HG03025 (cell line): ENCODE data around the gene CRTC1.

Experiments used
- ATAC-seq: cut with Tn5 transposase; IDR thresholded peaks from one replicate; pipeline ENCODE4 v1.9.1; 2021; ENCODE audit warnings: mild to moderate bottlenecking, moderate library complexity; ENCODE audit not compliant: unreplicated experiment, low FRiP score

Gene CRTC1

DNA sequence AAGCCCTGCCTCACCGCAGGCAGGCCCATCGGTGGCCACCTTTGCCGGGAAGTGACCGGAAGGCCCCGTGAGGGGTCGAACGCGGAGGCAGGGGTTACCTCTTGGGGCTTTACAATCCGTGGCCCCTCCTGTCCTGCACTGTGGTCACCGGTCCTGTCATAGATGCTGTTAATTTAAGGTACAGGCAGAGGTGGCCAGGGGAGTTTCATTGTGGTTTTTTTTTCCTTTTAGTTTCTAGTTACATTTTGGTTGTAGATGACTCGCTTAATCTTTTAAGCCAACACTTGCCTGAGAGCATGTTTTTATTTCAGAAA is 94.6 kb downstream of the CRTC1 start:
- no peak for ATAC-seq

GRCh38 chr19:18778826-18779495 is 95.5 kb downstream of the CRTC1 start:
- no peak for ATAC-seq

DNA sequence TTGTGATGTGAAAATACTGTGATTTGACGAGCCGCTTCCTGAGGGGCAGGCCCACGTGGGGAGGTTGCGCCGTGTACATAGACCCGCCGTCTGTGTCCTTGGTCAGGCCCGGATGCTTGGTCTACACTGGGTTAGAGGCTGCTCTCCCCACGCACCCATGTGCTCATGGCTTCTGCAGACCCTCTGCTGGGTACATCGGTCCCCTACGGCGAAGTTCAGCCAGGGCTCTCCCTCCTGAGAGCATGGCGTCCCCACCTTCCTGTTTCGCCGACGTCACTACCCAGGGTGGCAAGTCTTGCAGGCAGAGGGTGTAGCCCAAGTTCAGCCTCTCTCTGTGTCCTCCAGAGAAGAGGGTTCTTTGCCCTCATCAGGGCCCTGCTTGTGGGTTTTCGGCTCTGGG is 96.6 kb downstream of the CRTC1 start:
- ATAC-seq, result no peak

GRCh38 chr19:18780631-18781030 is 97.2 kb downstream of the CRTC1 start:
- no peak for ATAC-seq

DNA sequence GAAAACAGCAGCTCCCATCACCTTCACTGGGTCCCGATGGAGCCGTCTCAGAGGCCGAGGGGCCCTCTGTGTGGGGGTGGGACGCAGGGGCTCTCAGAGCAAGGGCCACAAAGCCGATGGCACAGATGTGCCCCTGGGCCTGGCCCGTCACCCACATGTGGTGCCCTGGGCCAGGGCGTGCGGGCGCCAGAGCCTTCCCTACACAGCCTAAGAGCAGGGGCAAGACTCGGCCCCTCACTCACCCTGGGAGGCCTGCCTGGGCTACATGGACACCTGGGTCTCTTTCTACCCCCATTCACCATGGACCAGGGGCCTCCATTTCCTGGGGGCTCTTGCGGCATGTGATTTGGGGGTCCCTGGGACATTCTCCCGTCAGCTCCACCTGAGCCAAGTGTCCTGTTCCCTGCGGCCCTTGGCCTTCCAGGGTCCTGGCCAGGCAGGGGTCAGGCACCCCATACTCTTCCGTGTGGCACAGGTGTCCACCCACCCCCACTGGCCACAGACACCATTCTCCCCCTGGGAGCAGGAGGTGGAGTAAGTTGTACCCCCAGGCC is 97.6 kb downstream of the CRTC1 start:
- ATAC-seq, result no peak

DNA sequence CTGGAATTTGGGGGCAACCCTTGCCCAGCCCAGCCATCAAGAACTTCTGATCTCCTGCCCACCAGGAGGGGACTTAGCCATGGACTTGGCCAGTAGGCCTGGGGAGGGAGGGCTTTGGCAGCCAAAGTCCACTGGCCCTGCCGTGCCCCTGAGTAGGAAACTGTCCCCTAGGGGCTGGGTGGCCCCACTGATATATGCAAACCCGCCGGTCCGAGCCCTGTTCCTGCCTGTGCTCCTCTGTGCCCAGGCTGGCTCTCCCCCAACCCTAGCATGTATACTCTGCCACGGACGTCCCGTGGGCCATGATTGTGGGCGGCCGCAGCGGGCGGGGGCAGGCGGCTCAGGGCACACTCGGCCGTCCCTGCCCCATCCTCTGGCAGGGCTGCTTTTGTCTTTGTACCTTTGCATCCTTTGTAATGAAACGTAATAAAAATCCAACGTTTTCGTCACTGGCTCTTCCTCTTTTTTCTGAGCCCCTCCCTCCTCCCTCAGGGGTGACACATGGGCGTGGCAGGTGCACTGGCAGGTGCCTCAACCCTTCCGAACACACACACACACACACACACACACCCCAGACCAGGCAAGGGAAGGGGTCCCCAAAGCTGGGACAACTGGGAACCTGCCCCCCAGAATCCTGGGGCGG is 98.5 kb downstream of the CRTC1 start:
- no peak for ATAC-seq

DNA sequence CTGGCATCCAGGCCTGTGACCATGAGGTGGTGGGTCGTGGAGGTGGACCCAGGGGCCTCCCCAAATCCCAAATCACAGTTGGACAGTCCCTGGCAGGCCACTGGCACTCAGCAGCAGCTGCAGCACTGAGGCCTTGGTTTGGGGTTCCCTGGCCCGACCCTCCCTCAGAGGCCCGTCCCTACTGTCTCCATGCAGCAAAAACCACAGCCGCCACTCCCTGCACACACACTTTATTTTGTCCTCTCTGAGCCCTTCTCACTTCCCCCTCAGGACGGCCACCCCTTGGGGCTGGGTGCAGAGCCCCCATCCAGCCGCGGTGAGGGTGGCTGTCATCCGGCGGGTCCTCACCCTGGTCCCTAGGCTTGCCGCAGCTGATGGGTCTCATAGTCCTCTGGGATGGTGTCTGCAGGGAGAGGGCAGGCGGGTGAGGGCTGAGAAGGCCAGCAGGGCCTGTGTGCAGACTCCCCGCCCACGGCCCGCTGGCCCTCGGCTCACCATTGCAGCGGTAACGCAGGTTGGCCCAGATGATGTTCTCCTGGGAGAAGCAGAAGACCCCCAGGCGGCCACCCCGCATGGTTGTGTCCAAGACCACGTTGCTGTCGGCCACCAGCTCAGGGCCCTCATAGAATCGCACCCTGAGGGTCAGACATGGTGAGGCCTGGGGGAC is 99.2 kb downstream of the CRTC1 start:
- ATAC-seq, result no peak

DNA sequence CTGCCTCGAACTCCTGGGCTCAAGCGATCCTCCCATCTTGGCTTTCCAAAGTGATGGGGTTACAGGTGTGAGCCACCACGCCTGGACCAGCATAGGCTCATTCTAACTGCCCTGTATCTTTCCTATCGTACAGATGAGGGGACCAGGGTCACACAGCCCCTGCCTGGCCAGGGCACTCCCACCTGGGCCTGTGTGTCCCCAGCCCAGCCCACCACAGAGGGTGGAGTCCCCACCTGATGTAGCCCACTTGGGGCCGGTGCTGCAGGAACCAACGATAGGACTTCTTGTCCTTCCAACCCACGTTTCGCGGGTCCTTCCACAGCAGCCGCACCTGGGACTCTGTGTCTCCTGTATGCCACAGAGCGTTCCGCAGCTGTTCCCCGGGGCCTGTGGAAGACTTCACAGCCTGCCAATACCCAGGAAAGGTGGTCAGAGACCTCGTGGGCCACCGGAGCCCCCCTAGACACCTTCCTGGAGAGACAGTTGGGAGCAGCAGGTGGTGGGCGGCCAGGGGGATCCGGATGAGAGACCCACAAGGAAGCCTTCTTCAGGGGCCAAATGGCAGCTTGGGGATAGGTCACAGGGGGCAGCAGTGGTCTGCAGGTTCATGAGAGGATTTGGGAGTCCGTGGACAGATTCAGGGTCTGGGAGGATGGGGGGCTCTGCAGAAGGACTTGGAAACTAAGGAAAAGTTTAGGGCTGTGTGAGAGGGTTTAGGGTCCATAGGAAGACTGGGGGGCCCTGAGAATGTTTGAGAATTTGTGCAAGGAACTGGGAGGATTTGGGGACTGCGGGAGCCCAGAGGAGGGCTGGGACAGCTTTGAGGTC is 100.7 kb downstream of the CRTC1 start:
- ATAC-seq, result no peak

DNA sequence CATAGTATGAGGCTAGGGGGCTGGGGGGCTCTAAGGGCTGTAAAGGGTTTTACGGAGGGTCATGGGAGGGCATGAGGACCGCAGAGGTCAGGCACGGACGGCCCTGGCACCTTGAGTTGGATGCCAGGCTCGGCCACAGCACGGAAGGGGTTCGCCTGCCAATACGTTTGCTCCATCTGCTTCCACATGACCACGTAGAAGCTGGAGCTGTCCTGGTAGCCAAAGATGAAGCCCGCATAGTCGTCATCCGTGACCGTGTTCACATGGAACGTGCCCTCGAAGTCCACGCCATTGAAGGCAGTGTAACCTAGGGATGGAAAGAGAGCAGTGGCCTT is 101.3 kb downstream of the CRTC1 start:
- no peak for ATAC-seq

DNA sequence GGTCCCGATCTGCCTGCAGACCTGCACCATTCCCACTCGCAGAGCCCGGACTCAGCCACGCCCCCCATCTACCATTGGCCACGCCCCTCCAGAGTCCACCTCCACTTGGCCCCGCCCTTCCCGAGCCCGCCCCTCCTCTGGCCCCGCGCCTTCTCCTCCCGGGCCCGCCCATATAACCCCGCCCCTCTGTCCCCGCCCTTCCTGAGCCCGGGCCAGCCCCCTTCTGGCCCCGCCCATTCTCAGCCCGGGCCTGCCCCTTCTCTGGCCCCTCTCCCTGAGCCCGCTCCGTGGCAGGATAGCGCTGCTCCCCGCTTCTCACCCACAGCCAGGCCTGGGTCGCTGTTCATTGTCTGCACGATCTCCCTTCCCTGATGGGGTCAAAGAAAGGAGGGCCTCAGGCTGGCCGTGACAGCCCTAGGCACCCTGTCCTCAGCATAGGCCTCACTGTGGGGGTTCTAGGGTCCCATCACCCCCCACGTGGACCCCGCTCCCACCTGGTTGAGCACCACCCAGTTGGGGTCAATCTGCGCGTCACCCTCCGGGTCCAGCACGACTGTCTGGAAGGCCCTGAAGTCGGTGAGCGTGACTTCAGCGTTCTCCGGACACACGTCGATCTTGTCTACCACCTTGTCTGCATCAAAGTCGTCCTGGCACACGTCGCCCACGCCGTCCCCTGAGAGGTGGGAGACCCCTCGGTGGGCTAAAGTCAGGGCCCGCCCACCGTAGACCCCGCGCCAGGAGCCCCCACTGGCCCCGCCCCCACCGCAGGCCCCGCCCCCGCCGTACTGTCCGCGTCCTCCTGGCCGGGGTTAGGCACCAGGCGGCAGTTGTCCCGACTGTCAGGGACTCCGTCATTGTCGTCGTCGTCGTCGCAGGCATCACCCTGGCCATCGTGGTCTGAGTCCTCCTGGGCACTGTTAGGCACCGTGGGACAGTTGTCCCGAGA is 102.0 kb downstream of the CRTC1 start:
- ATAC-seq, result no peak

DNA sequence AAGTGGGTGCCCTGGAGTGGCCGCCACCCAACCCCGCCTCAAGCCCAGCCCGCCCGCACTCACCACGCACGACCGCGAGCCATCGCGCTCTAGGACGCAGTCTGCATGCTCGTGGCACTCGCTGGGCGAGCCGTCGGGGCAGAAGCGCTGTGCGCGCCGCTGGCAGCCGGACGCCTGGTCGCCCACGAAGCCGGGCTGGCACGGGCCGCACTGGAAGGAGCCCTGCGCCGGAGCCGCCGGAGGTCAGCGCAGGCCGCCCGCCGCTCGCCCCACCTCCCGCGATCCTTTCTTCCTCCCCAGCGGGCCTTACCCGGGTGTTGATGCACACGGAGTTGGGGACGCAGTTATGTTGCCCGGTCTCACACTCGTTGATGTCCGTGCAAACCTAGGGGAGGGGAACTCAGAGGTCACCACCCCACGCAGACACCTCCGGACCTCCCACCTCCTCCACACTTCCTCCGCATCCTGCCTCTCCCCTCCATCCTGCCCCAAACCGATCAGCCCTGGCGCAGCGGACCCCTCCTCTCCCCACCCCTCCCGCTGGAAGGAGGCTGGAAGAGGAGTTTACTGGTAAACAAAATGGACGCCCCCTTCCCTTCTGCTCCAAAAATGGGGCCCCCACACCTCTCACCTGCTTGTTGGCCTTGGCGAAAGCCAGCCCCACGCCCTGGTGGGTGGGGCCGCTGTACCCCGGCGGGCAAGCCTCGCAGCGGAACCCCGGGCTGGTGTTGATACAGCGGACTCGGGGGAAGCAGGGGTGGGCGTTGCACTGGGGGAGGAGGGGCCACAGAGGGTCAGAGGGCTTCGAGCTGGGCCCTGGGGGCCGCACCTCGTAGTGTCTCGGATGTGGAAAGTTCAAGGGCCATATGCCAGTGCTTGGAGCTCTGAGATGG is 105.3 kb downstream of the CRTC1 start:
- ATAC-seq, result no peak

DNA sequence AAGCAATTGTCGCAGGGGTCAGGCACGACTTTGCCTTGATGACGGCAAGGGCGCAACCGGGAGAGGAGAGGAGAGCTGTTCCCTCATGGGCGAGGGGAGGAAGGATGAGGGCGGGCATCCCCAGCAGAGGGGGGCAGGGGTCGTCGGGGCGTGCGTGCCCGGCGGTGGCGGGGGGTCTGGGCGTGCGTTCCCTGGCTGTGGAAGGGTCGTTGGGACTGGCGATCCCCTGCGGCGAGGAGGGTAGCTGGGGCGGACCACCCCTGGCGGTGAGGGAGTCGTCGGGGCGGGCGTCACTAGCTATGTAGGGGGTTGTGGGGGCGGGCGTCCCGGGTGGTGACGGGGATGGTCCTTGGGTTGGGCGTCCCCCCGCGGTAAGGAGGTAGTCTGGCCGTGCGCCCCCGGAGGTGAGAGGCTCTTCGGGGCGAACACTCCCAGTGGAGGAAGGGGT is 106.0 kb downstream of the CRTC1 start:
- ATAC-seq, result no peak

DNA sequence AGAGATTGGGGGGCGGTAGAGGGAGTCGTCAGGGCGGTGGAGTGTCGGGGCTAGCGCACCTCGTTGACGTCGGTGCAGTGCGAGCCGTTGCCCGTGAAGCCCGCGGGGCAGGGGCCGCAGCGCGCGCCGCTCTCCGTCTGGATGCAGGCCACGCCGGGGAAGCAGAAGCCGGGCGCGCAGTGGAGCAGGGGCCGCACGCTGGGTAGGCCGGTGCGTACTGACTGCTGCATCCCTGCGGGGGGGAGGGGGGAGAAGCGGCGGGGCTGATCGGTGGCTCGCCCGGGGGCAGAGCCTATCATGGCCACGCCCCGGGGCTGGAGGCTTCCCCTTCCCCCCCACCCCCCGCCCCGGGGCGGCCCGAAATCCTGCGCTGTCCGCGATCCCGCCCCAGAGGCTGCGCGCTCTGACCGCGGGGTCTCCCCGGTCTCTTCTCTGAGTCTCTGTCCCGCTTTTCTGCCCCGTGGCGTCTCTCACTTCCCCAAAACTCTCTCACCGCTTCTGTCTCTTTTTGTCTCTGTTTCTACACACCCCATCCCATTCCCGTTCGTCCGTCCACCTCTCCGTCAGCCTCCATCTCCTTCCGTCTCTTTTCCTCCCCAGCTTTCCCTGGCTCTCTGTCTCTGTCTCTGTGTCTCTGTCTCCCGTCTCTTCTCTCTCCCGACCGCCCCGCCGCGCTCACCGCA is 106.5 kb downstream of the CRTC1 start:
- ATAC-seq, result no peak

GRCh38 chr19:18790566-18791314 is 107.3 kb downstream of the CRTC1 start, which contains the start of gene COMP:
TSS of gene COMP (minus strand) at chr19:18791305. CDS start at chr19:18791269, 36 bp downstream.
- no peak for ATAC-seq

DNA sequence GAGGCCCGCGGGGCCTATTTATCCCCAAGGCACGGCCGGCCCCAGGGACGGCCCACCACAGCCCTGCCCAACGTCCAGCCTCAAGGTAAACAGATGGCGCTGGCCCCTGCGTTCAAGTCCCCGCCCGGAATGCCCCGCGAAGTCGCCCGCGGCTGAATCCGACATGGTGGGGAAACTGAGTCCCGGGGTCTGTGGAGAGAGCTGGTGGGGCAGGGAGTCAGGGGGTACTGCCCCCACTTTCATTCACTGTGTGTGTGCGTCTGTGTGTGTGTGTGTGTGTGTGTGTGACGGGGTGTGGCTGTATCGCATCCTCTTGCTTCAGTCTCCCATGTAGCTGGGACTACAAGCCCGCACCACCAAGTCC is 107.8 kb downstream of the CRTC1 start:
- ATAC-seq, result no peak

DNA sequence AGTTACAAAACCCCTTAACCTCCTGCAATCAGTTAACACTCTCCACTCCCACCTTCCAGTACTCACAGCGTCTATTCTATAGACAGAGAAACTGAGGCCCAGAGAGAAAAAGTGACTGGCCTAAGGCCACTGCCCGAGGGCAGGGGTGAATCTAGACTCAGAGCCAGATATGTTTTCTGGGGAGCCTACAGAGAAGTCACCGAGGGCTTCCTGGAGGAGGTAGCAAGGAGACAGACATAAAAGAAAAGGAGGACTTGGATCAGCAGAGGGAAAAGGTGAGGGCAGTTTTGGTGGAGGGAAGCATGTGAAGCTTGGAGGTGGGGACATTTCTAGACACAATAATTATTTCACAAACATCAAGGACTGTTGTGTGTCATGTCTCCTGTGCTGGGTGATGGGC is 109.2 kb downstream of the CRTC1 start:
- ATAC-seq, result no peak

DNA sequence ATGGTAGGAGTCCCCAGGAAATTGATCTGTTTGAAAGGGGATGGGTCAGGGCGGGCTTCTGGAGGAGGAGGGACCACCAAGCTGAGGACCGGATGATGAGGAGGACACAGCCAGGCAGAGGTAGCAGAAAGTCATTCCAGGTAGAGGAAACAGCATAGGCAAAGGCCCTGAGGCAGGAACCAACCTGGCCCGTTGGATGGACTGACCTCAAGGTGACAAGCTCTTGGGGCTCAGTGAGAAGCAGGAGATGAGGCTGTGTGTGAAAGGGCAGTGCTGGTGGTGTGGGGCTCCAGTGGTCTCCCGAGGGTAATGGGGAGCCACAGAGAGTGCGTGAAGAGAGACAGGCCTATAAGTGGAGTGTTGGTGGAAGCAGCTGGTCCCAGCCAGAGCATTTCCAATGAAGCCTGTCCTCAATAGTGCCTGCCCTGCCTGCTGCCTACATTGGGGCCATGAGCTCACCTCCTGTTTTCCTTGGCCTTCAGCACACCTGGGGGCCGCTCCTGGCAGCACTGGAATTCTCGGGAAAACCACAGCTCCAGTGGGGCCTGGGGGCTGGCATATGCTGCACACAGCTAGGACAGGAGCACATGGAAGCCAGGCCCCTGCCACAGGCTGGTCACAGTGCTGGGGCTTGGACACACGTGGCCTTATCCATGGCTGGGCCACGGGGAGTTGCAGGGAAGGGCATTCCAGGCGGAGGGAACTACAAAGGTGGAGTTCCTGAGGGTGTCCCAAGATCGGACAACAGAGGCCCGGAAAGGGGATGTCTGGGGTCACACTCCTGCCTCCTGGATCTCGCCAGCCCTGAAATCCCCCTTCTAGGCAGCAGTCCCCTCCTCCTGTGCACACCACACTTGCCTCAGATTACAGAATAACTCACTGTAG is 109.9 kb downstream of the CRTC1 start:
- ATAC-seq, result no peak
